Measurements from ENCODE around the gene ENO4.

The ENO4 gene

GRCh38 chr10:116868722-116869121 lies 19.4 kb downstream of the ENO4 start:
- DNase-seq (ENCODE audit: low spot score), result no peak

- DNase-seq (ENCODE audit: low spot score), result no peak
Observed at GRCh38 chr10:116870949-116871348, 21.6 kb downstream of the ENO4 start.

DNA sequence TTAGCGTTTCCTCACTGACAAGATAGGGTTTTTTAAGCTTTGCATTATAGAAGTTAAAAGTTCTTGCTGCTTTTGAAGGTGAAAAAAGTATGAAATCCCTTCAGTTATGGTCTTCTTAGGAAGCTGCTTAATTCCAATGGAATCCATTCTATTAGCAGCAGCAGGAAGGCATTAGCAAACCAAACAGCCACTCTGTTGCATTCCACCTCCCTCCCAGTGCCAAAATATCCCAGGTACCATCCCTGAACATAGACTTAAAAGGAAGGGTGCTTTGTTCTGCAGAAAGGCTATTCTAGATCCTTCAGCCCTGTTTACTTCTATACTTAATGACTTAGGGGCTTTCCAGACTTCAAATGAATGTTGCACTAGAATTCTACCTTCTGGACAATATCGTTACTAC lies 23.8 kb downstream of the ENO4 start:
- DNase-seq (ENCODE audit: low spot score), result no peak

- no peak for DNase-seq (ENCODE audit: low spot score)
Observed at GRCh38 chr10:116875897-116876296, 26.6 kb downstream of the ENO4 start.

DNA sequence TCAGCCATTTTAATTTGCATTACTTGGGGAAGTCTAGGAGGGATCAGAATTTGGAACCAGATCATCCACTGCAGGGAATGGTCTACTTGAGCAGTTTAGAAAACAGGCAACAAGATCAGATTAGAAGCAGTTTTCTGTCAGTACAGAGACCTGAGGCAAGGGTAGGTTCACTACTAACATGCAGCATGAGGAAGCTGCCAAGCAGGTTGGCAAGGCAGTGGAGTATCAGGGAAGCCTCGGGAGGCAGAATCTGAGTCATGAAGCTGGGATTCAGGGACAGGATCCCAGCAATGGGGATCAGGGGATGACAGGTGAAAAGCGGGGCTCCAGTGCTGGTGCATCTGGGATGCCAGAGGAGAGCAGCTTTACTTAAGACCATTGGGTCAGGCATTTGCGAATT lies 28.1 kb downstream of the ENO4 start:
- DNase-seq (ENCODE audit: low spot score), result no peak

DNA sequence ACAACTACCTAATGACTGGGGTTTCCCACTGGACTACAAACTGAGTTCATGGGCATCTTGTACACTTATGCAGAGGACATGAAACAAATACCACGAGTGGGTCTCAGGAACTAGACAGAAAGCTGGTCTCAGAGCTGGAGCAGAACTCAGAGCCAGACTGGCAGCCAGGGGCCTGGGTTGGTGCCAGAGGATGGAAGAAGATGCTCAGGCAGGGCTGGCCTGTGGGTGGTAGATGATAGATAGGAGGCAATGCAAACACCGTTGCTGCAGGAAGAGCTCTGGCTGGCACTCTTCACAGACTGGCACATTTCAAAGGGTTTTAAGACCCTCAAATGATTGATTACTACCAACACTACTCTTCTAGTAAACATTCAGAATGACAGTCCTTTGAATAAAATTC lies 28.8 kb downstream of the ENO4 start:
- DNase-seq (ENCODE audit: low spot score), result no peak

GRCh38 chr10:116879817-116880216 lies 30.5 kb downstream of the ENO4 start:
- DNase-seq (ENCODE audit: low spot score), result no peak

DNA sequence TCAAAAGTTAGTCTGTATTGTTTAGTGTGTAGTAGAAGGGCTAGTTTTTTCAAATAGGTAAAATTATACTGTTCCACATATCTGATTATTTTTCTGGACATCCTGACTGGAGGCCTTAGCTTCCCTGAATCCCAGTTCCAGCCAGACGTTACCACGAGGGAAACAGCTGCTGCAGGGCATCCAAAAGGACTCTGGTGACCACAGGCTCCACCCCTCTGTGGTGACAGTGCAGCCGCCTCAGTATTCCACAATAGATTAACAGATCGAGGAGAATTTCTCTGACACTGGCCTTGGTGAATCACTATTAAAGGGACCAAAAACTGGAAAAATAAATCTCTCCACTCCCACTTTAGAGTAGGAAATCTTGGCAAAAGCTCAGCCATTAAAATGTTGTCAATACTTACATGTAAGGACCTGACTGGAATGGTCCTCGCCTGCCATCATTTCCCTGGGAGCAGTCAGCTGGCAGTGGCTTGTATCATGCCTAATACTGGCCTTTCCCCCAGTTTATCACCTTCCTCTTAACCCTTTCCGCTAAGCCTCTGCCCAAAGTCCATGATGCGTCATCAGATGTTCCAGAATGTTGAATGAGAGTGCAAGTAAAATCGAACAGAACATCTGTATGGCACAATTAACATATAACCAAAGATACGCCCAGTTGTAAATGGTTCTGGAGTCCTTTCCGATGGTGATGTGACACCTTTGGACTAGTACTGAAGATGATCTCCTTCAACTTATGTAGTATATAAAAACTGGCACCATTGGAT lies 31.6 kb downstream of the ENO4 start:
- DNase-seq (ENCODE audit: low spot score), result no peak

GRCh38 chr10:116882639-116883038 lies 33.3 kb downstream of the ENO4 start:
- no peak for DNase-seq (ENCODE audit: low spot score)

GRCh38 chr10:116886772-116887171 lies 37.5 kb downstream of the ENO4 start:
- no peak for DNase-seq (ENCODE audit: low spot score)

- DNase-seq (ENCODE audit: low spot score), result no peak
Observed at GRCh38 chr10:116888380-116889055, 39.2 kb downstream of the ENO4 start.

DNA sequence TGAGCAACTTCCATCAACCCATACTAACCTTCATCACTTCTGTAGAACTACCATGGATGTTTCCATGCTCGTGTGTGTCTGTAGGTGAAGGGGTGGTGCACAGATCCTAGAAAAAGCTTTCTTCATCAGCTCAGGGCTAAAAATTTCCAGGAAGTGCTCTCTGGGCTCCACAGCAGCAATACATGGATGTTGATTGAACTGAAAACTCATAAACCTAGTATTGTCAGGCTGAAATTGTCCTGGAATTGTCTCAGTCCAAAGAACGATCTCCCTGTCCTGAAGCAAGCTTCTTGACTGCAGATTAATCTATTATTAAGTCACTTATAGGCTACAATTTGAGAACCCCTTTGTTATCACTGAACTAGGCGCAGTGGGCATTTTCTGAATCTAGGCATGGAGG lies 39.8 kb downstream of the ENO4 start:
- no peak for DNase-seq (ENCODE audit: low spot score)

DNA sequence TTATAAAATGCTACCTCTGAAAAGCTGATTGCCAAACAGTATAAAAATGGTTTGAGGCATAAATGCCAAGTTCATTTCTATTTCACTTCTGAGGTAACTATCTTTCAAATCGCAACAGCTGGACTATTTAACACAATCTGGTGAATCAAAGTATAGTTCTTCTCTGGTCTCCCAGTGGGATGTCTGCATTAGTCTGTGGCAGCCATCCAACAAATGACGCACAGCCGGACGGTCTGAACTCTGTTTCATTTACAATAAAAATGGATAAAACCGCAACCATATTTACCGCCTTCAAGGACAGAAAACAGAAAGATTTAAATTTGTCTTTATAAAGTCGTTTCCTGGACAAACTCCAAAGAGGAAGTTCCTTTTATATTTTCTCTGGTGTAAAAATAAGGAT lies 41.9 kb downstream of the ENO4 start:
- DNase-seq (ENCODE audit: low spot score), result no peak

GRCh38 chr10:116892907-116893685 lies 43.8 kb downstream of the ENO4 start:
- no peak for DNase-seq (ENCODE audit: low spot score)

GRCh38 chr10:116893686-116894037 lies 44.4 kb downstream of the ENO4 start:
- no peak for DNase-seq (ENCODE audit: low spot score)

GRCh38 chr10:116899626-116900025 lies 50.3 kb downstream of the ENO4 start:
- DNase-seq (ENCODE audit: low spot score), result no peak

DNA sequence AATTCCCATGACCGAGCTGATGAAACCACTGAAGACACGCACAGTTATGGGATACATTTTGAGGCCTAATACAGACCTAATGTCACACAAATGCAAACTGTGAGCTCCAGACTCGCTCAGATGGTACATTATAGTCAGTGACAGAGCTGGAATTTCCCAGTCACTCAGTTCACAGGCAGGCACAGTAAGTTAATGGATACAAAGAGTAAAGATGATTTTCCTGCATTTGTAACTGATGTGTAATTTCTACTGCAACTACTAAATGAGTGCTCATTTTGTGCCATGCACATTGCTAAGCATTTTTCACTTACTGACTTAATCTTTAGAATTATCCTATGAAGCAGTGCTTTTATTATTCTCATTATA lies 56.5 kb downstream of the ENO4 start:
- no peak for DNase-seq (ENCODE audit: low spot score)

- DNase-seq (ENCODE audit: low spot score), result no peak
Observed at GRCh38 chr10:116907245-116907987, 58.1 kb downstream of the ENO4 start.

GRCh38 chr10:116909307-116909706 lies 60.0 kb downstream of the ENO4 start:
- DNase-seq (ENCODE audit: low spot score), result no peak

DNA sequence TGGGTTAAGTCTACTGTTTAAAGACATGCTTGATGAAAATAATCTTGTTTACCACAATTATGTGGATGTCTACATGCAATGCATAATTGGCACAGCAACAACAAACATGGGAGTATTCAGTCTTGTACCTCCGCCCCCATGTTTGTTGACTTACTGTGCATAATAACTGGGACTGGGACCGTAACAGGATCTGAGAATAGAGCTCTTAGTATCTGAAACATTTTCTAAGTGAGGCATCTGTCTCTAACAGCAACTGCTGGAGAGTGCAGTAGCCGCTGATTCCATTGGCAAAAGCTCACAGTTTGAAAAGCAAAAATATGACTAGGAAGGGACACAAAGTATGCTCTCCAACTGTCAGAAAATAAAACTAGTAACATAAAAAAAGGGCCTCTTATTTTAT lies 61.6 kb downstream of the ENO4 start:
- no peak for DNase-seq (ENCODE audit: low spot score)

- DNase-seq (ENCODE audit: low spot score), result no peak
Observed at GRCh38 chr10:116912162-116912561, 62.9 kb downstream of the ENO4 start.

GRCh38 chr10:116913695-116914094 lies 64.4 kb downstream of the ENO4 start:
- DNase-seq (ENCODE audit: low spot score), result no peak

DNA sequence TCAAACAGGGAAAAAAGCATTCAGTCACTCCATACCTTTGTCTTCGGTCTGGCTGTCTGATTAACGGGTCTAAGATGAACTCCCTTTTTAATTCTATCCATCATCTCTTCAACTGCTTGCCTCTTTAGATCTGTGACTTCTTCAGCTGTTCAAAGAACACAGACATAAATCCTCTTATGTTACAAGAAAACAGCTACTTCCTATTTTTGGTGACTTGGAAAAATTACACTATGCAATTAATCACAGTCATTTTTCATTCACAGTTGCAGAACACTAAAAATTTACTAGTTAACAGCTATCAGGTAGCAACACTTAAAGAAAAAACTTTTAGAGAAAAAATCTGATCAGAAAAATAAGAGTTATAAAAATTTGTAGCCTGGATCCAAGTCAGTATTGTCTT lies 66.0 kb downstream of the ENO4 start:
- no peak for DNase-seq (ENCODE audit: low spot score)

All from germinal center (tissue), 1 donor.